Measurements from ENCODE around the gene TMEM39A.
A peak's percentile ranks its signal among the peaks of the same experiment; 100 is the strongest.

TMEM39A gene

DNA sequence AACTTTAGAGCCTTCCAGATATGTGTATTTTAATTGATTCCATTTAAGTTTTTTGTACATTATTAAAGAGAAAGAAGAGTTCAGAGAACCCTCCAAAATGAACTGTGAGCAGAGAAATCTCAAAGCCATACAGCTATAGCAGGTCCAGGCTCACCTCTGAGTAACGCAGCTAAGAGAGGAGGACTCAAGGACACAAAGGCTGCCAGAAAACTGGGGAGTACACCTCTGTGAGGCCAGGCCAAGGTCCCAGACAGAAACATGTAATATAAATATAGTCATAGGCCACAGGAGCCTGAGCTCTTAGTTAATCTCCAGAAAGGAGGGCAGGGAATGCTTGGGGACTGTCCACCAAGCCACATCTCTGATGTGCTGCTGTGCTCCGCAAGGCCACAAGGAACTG is 66.5 kb downstream of the TMEM39A start:
- no peak for DNase-seq

DNA sequence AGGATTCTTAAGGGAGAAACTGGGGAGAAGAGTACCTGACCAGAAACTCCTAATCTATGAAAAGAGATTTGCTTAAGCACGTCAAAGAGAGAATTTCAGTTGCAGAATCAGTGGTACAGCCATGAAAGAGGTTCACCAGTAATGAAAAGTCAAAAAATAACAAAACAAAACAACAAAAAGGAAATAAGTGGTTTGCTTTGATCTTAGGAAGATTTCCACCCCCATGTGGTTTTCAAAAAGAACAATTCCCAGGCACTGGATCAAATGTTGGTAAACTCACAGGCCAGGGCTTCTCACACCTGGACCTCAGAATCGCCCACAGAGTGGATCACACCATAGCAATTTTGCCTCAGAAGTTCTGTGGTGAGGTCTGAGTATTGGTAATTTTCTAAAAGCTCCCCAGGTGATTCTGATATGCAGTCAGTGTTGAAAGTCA is 67.5 kb downstream of the TMEM39A start:
- no peak for DNase-seq

DNA sequence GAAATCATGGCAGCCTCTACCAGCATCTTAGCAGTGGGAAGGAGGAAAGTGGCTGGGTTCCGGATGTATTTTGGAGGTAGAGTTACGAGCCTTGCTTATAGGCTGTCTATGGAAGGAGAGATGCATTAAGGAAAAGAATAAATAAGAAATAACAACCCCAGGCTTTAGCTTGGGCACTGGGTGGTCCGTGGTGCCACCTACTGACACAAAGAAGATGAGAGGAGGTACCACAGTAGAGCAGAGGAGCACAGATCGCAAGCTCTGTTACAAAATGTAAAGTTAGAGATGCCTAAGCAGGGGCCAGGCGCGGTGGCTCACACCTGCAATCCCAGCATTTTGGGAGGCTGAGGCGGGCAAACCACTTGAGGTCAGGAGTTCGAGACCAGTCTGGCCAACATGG is 74.8 kb downstream of the TMEM39A start:
- no peak for DNase-seq

DNA sequence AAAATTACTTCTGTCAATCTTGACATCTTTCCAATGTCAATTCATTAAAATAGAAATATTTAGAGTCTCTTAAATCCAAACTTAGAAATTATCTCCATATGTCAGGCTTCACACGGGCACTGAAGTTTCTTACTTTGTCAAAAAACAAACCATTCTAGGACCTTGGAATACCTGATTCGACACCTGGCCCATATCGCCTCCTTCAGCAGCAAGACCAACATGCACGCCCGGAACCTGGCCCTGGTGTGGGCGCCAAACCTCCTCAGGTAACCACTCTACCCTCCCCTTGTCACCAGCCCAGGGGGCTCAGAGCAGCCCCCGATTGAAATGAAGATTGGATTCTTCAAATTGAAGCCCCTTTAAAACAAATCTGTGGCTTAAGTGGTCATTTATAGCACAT is 81.3 kb downstream of the TMEM39A start:
- DNase-seq = no peak

DNA sequence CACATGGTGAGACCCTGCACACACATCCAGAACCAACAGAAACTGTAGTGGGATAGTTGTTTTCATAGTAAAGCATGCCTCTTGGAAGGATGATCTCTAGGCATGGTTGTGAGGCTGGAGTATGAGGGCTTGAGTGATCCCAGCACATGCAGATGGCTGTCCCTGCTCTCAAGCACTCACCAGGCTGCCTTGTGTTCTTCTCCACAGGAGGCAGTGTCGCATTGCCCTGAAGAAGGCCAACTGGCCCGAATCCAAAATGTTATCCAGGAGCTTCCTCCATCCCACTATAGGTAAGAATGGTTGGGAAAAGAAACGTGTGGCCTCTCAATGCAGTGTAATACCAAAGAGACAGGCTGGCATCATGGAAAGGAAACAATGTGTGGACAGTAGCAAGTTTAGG is 82.7 kb downstream of the TMEM39A start:
- DNase-seq = peak; percentile 14
